ENCODE results near the gene SLC25A11. TPM values are rescaled to one million over a fixed set of nuclear protein-coding genes. Genes with fewer than 3 reads are reported as not detected.
"Not testable (repeated sequence)": the region's sequence is repeated elsewhere in the genome, so short reads cannot be mapped to it uniquely, and the experiment has no call there.

Gene SLC25A11
- total RNA-seq, 1 donor from 2014 or later = 44.7 TPM

DNA sequence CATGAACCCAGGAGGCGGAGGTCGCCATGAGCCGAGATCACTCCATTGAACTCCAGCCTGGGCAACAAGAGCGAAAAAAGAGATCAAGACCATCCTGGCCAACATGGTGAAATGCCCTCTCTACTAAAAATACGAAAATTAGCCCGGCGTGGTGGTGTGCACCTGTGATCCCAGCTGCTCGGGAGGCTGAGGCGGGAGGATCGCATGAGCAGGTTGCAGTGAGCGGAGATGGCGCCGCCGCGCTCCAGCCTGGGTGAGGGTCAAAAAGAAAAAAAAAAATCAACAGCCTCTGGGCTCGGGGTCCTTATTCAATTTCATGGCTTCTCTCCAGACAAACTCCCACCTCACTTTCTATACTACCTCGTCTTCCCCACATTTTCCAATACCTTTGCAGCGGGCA lies 11.0 kb downstream of the SLC25A11 start:
- ATAC-seq (no peak), DNase-seq (ENCODE audit: low spot score) (no peak)

DNA sequence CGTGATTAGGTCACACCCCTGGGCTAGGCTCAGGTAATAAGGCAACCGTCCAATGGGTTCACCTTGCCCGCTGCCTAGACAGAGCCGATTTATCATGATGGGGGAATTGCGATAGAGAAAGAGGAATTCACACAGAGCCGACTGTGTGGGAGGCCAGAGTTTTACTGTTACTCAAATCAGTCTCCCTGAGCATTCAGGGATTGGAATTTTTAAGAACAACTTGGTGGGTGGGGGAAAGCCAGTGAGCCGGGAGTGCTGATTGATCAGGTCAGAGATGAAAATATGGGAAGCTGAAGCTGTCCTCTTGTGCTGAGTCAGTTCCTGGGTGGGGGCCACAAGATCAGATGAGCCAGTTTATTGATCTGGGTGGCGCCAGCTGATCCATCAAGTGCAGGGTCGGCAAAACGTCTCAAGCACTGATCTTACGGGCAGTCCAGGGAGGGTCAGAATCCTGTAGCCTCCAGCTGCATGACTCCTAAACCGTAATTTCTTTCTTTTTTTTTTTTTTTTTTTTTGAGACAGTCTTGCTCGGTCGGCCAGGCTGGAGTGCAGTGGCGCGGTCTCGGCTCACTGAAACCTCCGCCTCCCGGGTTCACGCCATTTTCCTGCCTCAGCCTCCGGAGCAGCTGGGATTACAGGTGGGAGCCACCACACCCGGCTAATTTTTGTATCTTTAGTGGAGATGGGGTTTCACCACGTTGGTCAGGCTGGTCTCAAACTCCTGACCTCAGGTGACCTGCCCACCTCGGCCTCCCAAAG lies 13.1 kb downstream of the SLC25A11 start:
- ATAC-seq = not testable (repeated sequence)

DNA sequence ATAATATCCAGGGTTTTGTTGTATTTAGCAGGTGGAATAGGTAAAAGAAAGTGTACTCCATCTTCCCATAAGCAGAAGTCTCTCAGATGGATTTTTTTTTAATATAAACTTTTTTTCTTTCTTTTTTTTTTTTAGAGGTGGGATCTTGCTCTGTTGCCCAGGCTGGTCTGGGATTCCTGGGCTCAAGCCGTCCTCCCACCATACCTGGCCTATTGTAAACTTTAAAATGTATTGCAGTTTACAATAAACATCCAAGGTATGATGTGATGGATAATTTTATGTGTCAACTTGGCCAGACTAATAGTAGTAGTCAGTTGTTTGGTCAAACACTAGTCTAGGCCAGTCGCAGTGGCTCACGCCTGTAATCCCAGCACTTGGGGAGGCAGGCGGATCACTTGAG lies 18.5 kb downstream of the SLC25A11 start:
- ATAC-seq (no peak), DNase-seq (ENCODE audit: low spot score) (no peak)

More for the DNA sequence above, 13.1 kb downstream of the SLC25A11 start:
- not testable (repeated sequence) for DNase-seq (ENCODE audit: low spot score)

DNA sequence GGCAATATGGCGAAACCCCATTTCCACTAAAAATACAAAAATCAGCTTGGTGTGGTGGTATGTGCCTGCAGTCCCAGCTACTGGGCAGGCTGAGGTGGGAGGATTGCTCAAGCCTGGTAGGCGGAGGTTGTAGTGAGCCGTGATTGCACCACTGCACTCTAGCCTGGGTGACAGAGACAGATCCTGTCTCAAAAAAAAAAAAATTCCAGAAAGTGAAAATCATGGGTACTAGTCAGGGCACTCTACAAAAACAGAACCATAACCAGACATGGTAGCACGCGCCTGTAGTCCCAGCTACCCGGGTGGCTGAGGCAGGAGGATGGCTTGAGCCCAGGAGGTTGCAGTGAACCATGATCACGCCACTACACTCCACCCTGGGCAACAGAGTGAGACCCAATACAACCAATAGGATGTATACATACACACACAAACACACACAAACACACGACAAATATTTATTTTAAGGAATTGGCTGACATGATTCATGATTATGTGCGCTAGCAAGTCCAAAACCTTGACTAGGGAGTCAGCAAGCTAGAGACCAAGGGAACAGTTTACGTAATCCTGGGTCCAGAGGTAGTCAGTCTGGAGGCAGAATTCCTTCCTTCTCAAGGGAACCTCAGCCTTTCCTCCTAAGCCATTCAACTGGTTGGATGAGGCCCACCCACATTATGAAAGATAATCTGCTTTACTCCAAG lies 19.3 kb downstream of the SLC25A11 start:
- DNase-seq (ENCODE audit: low spot score) (peak; percentile 85), ATAC-seq (peak; percentile 89)

DNA sequence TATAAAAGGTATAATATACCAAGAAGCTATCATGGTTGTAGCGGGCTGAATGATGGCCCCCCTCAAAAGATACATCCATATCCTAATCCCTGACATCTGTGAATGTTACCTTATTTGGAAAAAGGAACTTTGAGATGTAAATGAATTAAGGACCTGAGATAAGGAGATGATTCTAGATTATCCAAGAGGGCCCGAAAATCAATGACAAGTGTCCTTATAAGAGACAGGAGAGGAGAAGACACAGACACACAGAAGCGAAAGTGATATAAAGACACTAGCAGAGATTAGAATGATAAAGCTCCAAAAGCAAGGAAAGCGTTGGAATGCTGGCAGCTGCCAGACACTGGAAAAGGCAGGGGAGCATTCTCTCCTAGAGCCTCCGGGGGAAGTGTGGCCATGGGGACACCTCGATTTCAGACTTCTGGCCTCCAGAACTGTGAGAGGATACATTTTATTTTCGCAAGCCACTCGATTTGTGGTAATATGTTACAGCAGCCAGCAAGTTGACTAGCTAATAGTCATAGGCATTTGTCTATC lies 20.3 kb downstream of the SLC25A11 start:
- DNase-seq (ENCODE audit: low spot score) (no peak), ATAC-seq (peak; percentile 35)

DNA sequence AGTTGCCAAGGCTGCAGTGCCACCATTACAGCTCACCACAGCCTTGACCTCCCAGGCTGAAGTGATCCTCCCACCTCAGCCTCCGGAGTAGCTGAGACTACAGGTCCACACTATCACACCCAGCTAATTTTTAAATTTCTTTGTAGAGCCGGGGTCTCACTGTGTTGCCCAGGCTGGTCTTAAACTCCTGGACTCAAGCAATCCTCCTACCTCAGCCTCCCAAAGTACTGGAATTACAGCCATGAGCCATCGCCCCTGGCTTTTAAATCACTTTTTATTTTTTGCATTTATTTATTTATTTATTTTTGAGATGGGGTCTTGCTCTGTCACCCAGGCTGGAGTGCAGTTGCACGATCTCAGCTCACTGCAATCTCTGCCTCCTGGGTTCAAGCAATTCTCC lies 25.3 kb downstream of the SLC25A11 start:
- DNase-seq (ENCODE audit: low spot score); ATAC-seq: not testable (repeated sequence)

DNA sequence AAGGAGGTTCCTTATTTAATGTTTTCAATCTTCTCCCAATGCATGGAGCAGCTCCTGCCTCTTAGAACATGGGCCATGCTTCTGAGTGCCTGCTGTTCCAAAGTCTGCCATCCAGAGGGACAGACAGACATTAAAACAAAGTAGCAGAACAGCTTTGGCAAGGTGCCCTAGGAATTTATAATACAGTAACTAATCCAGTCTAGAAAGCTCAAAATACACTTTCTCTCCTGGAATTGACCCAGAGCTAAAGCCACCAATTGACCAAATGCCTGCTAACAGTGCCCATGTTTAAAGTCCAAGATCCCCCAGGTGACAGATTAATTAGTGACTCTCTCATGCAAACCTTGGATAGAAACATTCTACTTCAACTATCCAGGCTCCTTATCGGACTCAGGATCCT lies 25.9 kb downstream of the SLC25A11 start:
- DNase-seq (ENCODE audit: low spot score) = no peak
- peak; percentile 58 for ATAC-seq

DNA sequence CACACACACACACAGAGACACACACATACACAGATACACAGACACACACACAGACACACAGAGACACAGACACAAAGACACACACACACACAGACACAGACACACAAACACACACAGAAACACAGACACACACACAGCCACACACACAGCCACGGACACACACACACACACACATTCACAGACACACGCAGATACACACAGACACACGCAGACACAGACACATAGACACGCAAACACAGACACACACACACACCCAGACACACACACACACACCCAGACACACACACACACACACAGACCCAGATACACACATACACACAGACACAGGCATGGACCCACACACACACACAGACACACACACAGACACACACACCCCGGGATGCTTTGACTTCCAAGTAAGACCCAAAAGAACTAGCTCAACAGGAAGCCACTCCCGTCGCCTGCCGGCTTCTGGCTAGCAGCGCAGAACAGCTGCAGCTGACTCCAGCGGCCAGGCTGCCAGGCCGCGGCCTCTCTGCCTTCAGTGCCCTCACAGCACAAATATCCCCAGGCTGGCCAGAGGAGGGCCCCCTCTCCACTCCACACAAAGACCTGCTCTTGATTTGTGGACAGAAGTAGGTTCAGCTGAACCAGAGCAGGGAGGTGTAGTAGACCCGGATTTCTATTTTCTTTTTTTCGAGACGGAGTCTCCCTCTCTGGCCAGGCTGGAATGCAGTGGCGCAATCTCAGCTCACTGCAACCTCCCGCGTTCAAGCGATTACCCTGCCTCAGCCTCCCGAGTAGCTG lies 30.9 kb downstream of the SLC25A11 start:
- ATAC-seq (peak; percentile 93), DNase-seq (ENCODE audit: low spot score) (peak; percentile 90)

DNA sequence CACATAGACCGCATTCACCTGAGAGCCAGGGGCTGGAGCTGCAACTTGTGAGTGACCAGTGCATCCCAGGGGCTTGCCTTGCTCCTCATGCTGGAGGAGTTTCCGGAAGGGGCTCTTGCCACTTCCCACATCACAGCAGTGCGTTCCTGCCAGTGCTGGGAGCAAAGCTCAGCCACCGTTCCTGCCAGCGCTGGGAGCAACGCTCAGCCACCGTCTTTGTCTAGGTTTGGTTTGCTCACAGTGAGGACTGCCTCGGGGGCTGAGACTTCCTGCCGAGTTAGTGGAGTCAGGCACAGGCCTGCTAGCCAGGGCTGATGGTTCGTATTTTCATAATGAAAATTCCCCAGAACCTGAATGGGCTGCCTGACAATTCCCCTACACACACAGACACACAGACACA lies 31.5 kb downstream of the SLC25A11 start:
- peak; percentile 74 for ATAC-seq

DNA sequence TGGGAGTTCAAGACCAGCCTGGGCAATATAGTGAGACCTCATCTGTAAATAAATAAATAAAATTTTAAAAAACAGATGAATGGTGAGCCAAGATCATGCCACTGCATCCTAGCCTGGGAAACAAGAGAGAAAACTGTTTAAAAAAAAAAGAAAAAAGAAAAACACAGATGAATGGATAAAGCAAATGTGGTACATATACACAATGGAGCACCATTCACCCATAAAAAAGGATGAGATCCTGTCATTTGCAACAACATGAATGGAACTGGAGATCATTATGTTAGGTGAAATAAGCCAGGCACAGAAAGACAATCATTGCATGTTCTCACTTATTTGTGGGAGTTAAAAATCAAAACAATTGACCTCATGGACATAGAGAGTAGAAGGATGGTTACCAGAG lies 33.2 kb downstream of the SLC25A11 start:
- not testable (repeated sequence) for DNase-seq (ENCODE audit: low spot score); ATAC-seq

More for the DNA sequence above, 31.5 kb downstream of the SLC25A11 start:
- peak; percentile 72 for DNase-seq (ENCODE audit: low spot score)

DNA sequence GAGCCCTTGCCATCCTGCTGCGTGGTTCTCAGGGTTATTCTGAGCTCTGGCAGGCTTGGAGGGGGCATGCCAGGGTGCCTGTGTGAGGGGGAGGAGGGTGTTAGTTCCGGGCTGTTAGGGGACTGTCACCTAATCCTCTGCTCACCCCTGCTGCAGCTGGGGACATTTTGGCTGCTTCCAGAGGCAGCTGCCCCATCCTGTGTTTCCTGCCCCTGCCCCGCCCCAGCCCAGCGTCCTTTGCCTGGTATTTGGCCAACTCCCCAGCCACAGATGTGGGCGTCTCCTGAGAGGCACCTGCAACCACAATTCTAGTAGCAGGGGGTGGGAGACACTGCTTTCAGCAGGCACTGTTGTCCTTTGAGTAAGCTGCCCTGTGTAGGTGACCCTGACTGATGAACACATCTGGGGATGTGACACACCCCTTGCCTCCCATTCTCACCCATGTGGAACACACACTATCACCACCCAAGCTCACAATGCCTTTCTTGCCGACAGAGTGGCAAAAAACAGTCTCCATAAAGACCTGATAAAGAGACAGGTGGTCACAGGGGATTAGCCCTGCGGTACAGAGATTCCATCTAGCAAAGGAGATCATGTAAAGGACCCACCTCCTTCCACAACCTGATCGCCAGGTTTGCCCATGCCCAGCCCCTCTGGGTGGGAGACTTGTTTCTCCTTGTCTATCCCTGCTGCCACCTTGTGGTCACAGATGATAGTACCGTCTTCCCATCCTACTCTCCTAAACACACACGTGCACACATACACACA lies 36.6 kb downstream of the SLC25A11 start, which contains the start of gene CHRNE:
Gene CHRNE, minus strand, starts transcription at position 48 of the 768 bp plus-strand sequence. Its CDS starts 35 bp downstream, at position 13.
- DNase-seq (ENCODE audit: low spot score) = peak; percentile 80
- peak; percentile 59 for ATAC-seq

DNA sequence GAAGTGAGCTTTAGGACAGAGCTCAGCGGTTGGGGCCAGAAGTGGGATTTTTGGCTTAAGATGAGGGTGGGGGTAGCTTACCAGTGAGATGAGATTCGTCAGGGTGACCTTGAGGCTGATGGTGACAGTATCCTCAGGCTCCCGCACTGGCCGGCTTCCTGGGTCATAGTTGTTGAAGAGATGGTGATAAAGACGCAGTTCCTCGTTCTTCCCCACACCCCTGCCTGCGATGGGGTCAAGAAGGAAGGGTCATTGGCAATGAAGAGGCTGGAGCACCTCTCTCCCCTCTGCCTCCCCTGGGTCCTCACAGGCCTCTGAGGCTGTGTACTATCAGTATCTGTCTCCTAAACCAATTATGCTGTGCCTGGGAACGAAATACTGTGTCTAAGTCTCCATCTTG lies 37.3 kb downstream of the SLC25A11 start:
- ATAC-seq (no peak), DNase-seq (ENCODE audit: low spot score) (no peak)

DNA sequence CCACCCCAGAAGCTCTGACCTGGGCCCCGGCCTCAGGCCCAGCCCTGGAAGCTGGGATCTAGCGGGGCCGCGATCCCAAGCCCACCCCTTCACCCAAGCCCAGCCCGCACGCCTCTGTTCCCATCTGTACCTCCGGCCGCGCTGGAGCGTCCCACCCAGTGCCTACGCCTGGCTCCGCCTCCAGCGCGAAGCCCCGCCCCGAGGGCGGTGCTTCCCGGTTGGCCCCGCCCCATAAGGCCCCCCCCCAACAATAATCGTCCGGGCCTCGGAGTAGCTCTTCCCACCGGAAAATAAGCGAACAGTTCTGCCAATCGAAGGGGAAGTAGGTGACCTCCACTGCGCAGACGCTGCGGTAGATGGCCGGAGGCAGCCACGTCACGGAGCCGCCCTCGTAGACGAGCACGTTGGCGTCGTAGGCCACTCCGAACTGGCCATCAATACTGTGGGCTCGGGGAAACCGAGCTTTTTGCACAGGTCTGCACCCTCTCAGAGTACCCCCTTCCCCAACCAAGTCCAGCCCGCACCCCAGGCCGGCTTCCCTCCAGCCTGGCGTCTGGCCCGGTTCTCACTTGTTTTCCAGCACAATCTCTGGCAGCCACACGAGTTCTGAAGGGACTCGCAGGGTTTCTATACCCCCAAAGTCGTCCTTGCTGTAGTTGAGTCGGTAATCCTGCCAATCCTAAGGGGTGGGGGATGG lies 38.0 kb downstream of the SLC25A11 start:
- no peak for ATAC-seq
- peak; percentile 60 for DNase-seq (ENCODE audit: low spot score)

DNA sequence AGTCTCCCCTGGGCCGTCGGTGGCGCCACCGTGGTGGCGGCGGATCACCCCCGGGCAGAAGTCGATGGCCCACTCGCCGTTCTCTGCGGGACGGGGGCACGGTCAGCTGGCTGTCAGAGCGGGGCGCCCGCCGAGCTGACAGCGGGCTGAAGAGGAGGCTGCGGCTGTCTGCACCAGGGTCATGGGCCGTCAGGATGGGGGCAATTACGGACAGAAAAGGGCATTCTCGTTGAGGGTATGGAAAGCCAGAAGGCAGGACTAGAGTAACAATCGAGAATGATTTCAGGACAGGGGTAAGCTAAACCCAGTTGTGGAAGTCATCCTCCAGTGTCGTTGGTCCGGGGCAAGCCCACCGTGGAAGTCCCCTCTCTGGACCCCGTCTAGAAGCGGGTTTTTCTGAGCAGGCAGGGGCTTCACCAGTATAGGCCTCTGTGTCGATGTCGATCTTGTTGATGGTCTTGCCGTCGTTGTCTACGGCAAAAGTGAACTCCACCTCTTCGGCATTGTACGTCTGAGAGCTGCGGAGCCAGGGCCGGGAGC lies 38.7 kb downstream of the SLC25A11 start:
- ATAC-seq = no peak
- DNase-seq (ENCODE audit: low spot score) = no peak

DNA sequence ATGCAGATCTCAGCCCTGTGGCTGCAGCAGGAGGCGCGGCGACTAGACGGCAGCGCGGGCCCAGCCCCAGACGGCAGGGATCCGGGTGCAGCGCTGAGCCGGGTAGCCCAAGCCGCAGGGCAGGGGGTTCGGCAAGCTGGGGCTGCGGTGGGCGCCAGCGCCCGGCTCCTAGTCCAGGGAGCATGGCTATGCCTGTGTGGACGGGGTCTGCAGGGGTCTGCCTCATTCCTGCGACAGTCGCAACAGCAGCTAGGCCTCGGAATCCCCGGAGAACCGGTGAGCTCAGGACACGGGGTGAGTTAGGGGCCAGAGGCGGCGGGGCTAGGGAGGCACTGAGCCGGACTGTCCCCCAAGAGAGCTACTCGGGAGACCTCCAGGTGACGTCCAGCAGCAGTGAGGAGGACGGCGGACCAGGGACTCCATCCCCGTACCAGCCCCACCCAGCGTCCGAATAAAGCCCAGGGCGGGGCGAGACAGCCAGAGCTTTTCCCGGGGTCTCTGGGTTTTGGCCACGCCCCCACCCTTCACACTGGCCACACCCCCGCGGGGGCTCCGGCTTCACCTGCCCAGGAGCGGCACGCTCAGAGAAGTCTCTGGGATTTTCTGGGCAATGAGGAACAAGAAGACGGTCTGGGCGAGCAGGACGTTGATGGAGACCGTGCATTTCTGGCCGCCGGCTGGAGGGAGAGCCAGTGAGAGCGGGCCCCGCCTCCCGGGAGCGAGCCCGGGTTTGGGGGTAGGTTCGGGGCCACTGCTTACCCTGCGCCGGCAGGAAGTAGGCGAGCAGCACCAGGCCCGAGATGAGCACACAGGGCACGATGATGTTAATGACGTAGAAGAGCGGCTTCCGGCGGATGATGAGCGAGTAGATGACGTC lies 39.4 kb downstream of the SLC25A11 start:
- no peak for DNase-seq (ENCODE audit: low spot score)

DNA sequence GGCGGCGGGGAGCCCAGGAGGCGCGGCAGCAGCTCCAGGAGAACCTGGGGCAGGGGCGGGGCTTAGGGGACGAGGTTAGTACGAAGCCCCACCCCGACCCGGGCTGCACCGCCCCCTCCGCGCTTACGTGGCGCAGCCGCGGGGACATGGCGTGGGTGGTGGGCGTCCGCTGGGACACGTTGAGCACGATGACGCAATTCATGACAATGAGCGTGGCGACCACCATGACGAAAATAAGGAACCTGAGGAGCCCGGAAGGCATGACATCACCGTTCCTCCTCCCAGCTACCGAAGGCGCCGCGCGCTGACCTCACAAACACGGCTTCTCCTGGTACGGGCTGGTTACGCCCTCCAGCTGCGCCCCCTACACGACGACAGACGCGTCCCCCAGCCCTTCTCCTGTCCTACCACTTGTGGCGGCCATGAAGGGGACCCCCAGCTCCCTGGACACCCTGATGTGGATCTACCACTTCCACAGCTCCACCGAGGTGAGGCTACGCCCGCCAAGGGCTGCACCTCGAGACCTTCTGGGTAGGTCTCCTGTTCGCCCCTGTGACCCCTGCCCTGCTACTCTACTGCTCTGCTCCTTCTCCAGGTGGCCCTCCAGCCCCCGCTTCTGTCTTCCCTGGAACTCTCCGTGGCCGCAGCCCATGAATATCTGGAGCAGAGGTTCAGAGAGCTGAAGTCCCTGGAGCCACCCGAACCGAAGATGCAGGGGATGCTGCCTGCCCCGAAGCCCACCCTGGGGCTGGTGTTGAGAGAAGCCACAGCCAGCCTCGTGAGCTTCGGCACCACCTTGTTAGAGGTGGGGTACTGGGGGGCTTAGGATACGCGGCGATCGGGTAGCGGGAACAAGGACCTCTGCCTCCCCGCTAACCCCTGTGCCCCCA lies 40.3 kb downstream of the SLC25A11 start, which contains the start of gene C17orf107:
Gene C17orf107, plus strand, starts transcription at position 196 of the 890 bp plus-strand sequence. Its CDS starts 227 bp downstream, at position 423.
- peak; percentile 78 for ATAC-seq

More for the DNA sequence above, 39.4 kb downstream of the SLC25A11 start:
- no peak for ATAC-seq

DNA sequence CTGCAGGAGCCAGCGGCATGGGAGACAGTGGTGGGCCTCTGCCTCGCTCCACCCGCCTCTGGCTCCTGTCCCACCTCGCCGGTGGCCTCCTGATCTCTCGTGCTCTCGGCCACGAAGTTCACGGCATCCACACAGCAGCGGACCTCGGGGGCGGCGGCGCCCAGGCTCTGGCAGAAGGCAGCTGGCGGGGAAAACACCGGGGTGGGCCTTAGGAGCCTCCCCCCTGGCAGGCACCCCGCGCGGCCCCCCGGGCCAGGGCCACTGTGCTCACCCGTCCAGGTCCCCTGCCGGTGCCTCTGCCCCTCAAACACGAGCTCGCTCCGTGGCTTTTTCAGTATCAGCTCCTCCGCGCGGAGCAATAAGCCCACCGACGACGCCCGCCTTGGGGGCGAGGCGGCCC lies 40.9 kb downstream of the SLC25A11 start:
- peak; percentile 16 for ATAC-seq
- DNase-seq (ENCODE audit: low spot score) = peak; percentile 65

More for the DNA sequence above, 40.3 kb downstream of the SLC25A11 start, which contains the start of gene C17orf107:
- peak; percentile 89 for DNase-seq (ENCODE audit: low spot score)
